ENCODE data around the gene BRINP2. TPM values are rescaled to one million over a fixed set of nuclear protein-coding genes. Genes with fewer than 3 reads are reported as not detected.

BRINP2 gene
- total and polyA plus RNA-seq, 12 donors = 0.15 to 0.66 (median 0.24) TPM; not detected in 2

DNA sequence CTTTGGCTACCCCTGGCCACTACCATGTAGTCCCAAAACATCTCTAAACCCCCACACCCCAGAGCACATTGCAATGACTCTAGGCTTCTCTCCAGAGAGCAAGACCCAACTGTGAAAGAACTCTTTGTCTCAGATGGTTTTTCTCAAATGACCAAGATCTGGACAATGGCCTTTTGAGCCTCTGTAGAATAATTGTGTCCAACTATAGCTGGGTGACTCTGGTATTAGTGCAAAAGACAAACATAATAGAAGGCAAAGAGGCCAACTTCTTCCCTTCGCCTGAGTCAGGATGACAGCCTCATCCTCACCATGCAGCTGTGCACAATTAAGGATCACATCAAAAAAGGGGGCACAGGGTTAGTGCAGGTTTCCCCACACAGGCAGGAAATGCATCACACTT, 139.6 kb downstream of the BRINP2 start:
- WGBS, 2 donors = 81 to 86% methylated on average over 1 of the region's 1 CpG
- Histone ChIP-seq H3K9me3 (no peaks in the 10 kb centered on the region), H3K36me3 (no peaks in the 10 kb centered on the region), H3K4me1 (no peaks in the 10 kb centered on the region), H3K27ac (no peak overlapping the region), H3K27me3 (peaks cover 0 to 24% (median 0%) of the 10 kb centered on the region in 7 donors), H3K4me3 (no peak overlapping the region)
- DNase-seq (no peak), ATAC-seq (no peak)
- intact Hi-C loops (cut with DNase I) = no loop called here
- TF ChIP-seq, protein P1, sequence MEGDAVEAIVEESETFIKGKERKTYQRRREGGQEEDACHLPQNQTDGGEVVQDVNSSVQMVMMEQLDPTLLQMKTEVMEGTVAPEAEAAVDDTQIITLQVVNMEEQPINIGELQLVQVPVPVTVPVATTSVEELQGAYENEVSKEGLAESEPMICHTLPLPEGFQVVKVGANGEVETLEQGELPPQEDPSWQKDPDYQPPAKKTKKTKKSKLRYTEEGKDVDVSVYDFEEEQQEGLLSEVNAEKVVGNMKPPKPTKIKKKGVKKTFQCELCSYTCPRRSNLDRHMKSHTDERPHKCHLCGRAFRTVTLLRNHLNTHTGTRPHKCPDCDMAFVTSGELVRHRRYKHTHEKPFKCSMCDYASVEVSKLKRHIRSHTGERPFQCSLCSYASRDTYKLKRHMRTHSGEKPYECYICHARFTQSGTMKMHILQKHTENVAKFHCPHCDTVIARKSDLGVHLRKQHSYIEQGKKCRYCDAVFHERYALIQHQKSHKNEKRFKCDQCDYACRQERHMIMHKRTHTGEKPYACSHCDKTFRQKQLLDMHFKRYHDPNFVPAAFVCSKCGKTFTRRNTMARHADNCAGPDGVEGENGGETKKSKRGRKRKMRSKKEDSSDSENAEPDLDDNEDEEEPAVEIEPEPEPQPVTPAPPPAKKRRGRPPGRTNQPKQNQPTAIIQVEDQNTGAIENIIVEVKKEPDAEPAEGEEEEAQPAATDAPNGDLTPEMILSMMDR (IDR thresholded peaks at IDR 0.05) = no peak

DNA sequence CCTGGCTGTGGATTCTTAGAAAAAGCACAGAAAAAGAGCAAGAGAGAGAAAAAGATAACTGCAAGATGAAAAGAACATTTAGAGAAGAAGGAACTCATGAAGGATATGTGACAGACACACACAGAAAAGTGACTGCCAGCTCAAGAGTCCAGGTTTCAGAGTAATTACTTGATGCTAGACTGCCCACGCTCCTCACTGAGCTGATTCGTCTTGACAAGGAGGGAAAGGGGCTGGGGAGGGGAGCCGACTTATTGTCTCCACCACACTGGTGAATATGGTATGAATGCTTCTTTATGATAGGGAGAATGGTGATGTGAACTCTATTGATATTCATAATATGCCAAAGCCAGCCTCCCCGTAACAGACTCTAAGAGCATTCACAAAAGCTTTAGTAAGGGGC, 140.4 kb downstream of the BRINP2 start:
- intact Hi-C loops (cut with DNase I) = no loop called here
- DNase-seq (no peak), ATAC-seq (no peak)
- Histone ChIP-seq H3K4me1 (no peaks in the 10 kb centered on the region), H3K9me3 (no peaks in the 10 kb centered on the region), H3K36me3 (no peaks in the 10 kb centered on the region), H3K27ac (no peak overlapping the region), H3K4me3 (no peak overlapping the region), H3K27me3 (peaks cover 0 to 24% (median 0%) of the 10 kb centered on the region in 7 donors)
- WGBS, 2 donors = 71 to 79% methylated on average over 4 of the region's 4 CpGs
- TF ChIP-seq, protein P1 (IDR thresholded peaks at IDR 0.05) = no peak

DNA sequence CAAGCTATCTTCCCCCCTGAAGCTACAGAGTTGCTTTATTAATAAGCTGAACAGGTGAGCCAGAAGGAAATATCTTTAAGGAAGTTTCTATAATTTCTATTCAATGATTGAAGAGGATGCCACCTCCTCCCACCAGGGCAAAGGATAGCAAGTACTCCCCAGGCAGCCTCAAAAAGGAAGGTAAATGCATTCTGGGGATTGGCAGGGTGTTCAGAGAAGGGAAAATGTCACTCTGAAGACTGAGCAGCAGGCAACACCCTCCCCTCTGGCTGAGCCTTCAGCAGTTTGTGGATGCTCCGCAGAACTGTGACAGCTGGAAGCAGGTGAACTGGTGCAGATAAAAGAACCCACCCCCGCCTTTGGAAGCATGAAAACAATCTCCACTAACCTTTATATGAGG, 140.8 kb downstream of the BRINP2 start:
- Histone ChIP-seq H3K9me3 (no peaks in the 10 kb centered on the region), H3K4me3 (no peak overlapping the region), H3K27ac (no peak overlapping the region), H3K4me1 (no peaks in the 10 kb centered on the region), H3K36me3 (no peaks in the 10 kb centered on the region), H3K27me3 (peaks cover 0 to 24% (median 0%) of the 10 kb centered on the region in 7 donors)
- ATAC-seq = no peak
- no peak for DNase-seq
- 65 to 72% methylated on average over 2 of the region's 2 CpGs for WGBS, 2 donors
- TF ChIP-seq, protein P1 (IDR thresholded peaks at IDR 0.05) = no peak
- intact Hi-C loops (cut with DNase I) = no loop called here

DNA sequence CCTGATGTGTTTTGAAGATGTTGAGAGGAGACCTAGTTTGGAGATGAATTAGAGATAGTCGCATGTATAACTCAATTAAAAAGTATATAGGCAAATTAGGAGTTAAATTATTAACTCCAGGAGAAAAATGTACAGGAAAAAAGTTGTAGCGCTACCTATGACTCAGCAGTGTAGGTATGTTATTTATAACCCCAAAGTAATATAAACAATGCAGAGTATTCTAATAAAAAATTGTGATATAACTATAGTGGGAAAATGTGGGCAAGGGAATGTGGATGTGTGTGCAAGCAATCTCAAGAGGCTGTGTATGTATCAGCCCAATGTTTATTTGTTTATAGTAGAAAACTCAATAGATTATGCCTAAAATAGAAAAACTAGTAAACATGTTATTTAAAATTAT, 144.5 kb downstream of the BRINP2 start:
- ATAC-seq (no peak), DNase-seq (no peak)
- no peaks in the 10 kb centered on the region for H3K36me3 ChIP-seq
- no peak overlapping the region for H3K27ac ChIP-seq
- intact Hi-C loops (cut with DNase I) = no loop called here
- peaks cover 0 to 9% (median 0%) of the 10 kb centered on the region in 11 donors for H3K9me3 ChIP-seq
- no peaks in the 10 kb centered on the region for H3K4me1 ChIP-seq
- TF ChIP-seq, protein P1 (IDR thresholded peaks at IDR 0.05) = no peak
- H3K4me3 ChIP-seq = no peak overlapping the region
- peaks cover 0 to 12% (median 0%) of the 10 kb centered on the region in 7 donors for H3K27me3 ChIP-seq
- 53 to 57% methylated on average over 2 of the region's 2 CpGs for WGBS, 2 donors
